T-cell (primary cell): ENCODE data around the gene EHD4. TPM values are rescaled to one million over a fixed set of nuclear protein-coding genes. Genes with fewer than 3 reads are reported as not detected.

Experiments
- ATAC-seq, 4 experiments: fragments of 200-7000 bp in 3 of 4; fragments of 150-1000 bp in 1 of 4; cut with Tn5 transposase; replicated peaks in 1 of 4; 1 replicate in 3 of 4; 2 replicates in 1 of 4; pipeline ENCODE4 v1.10.0; 2021; ENCODE audit warnings: moderate library complexity in 3 of 4, mild to moderate bottlenecking in 2 of 4, moderate number of reproducible peaks in 1 of 4
- CTCF ChIA-PET, 2 donors: fragments of 300-600 bp; sonication (Branson Sonifier 250); formaldehyde crosslinking; loops; one replicate each; lab custom pipeline; 2022; ENCODE audit warnings: antibody characterized with exemption in 2 of 2; lab: Charles Lee
- POLR2A ChIA-PET, 2 donors: fragments of 300-600 bp; sonication (Branson Sonifier 250); formaldehyde crosslinking; loops; one replicate each; lab custom pipeline; 2022; ENCODE audit warnings: antibody characterized with exemption in 2 of 2; lab: Charles Lee
- DNase-seq, 35 experiments: peaks; one replicate each; pipeline versions ENCODE4 v3.0.0 to v3.0.0-alpha.2; 2013 to 2023
- H3K27ac ChIP-seq: one replicate; pipeline ENCODE4 v1.5.1; 2013; ENCODE audit warnings: low read length
- H3K27me3 ChIP-seq, 2 experiments: replicated peaks in 1 of 2; 1 replicate in 1 of 2; 2 replicates in 1 of 2; pipeline versions ENCODE4 v1.6.1 to v1.7.0; 2013; ENCODE audit warnings: low read length in 1 of 2, mixed read lengths in 1 of 2; ENCODE audit not compliant: control insufficient read depth in 2 of 2, insufficient read depth in 2 of 2; ENCODE audit errors: extremely low read depth in 1 of 2
- H3K36me3 ChIP-seq, 2 donors: 1 replicate in 1 of 2; 2 replicates in 1 of 2; pipeline versions ENCODE4 v1.6.1 to v1.7.0; 2013; ENCODE audit warnings: low read length in 1 of 2; ENCODE audit not compliant: control insufficient read depth in 2 of 2, insufficient read depth in 1 of 2; ENCODE audit errors: extremely low read depth in 1 of 2
- H3K4me1 ChIP-seq, 2 experiments: 1 replicate in 1 of 2; 2 replicates in 1 of 2; pipeline versions ENCODE4 v1.6.1 to v1.7.0; 2013; ENCODE audit warnings: low read length in 2 of 2, mixed read lengths in 1 of 2; ENCODE audit not compliant: insufficient read depth in 2 of 2, control insufficient read depth in 1 of 2; ENCODE audit errors: extremely low read depth in 1 of 2
- H3K4me3 ChIP-seq, 2 donors: 1 replicate in 1 of 2; 2 replicates in 1 of 2; pipeline versions ENCODE4 v1.5.1 to v1.7.0; 2013; ENCODE audit warnings: mild to moderate bottlenecking in 2 of 2, low read length in 1 of 2, moderate library complexity in 1 of 2; ENCODE audit not compliant: control insufficient read depth in 1 of 2; ENCODE audit errors: extremely low read depth in 1 of 2
- H3K9me3 ChIP-seq: 2 replicates; pipeline ENCODE4 v1.7.0; 2013
- H3K27ac Mint-ChIP-seq, 2 donors: one replicate each; pipeline ENCODE4 v1.8.0; 2020 to 2021; ENCODE audit warnings: mild to moderate bottlenecking in 2 of 2, mixed read lengths in 2 of 2
- H3K27me3 Mint-ChIP-seq, 2 donors: one replicate each; pipeline ENCODE4 v1.8.0; 2021 to 2022; ENCODE audit warnings: mixed read lengths in 2 of 2
- H3K36me3 Mint-ChIP-seq: one replicate; pipeline ENCODE4 v1.8.0; 2021; ENCODE audit warnings: mixed read lengths
- H3K4me1 Mint-ChIP-seq, 3 donors: one replicate each; pipeline ENCODE4 v1.8.0; 2020 to 2022; ENCODE audit warnings: mixed read lengths in 3 of 3, mild to moderate bottlenecking in 1 of 3
- H3K4me3 Mint-ChIP-seq, 3 donors: one replicate each; pipeline ENCODE4 v1.8.0; 2020 to 2022; ENCODE audit warnings: mild to moderate bottlenecking in 3 of 3, mixed read lengths in 3 of 3, moderate library complexity in 3 of 3
- H3K9me3 Mint-ChIP-seq, 3 donors: one replicate each; pipeline ENCODE4 v1.8.0; 2020 to 2022; ENCODE audit warnings: mixed read lengths in 3 of 3
- WGBS: methylation state at CpG from one replicate; pipeline ENCODE4 v1.1.5; 2013; ENCODE audit warnings: missing lambda C conversion rate; ENCODE audit not compliant: insufficient coverage; 5-methylcytosine and 5-hydroxymethylcytosine counted together
- total RNA-seq, 35 experiments: library from RNA in 6 of 35; stranded (reverse) in 6 of 35; fragments of 120-200 nt in 1 of 35; gene quantifications; one replicate each; pipeline versions ENCODE4 v1.2.1 to v1.2.4 and lab custom pipeline; 2013 to 2026

EHD4 gene
- total RNA-seq, 5 donors from 2014 or later (not counting 1 experiment from before 2014, with no cell fraction given) = 11.7 to 46.8 (median 16.8) TPM

DNA sequence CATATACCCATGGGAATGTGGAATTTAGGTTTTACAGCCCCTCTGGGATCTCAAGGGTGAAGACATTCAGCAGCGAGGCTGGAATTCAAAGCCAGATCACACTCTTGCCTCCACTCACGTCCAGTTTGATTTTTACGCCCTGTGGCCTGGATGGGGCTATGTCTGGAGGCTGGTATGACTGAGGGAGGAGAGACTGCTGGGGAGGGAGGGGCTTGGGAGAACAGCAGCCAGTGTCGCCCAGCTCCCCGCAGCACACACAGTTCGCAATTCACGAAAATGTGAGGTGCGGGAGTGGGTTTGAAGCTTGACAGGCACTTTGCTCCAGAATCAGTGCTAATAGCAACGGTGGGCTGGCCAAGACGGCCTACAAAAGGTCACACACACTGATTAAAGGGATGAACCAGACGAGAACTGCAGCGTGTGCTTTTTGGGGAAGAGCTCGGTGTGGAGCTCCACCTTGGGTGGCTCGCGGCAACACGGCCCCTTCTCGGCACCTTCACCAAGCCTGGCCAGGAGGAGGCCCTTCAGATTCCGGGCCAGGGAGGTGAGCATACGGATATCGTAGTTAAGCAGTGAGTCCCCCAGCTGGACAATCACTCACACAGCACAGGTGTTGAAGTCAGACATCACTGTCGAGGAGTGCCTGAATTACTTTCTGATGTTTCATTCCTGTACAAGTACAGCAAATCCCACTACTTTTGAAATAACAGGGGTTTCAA, 16.4 kb downstream of the EHD4 start:
- ChIA-PET POLR2A (no interaction called here), CTCF (no interaction called here)
- Histone ChIP-seq H3K27ac (no peak overlapping the region), H3K36me3 (peaks cover 0 to 27% of the 10 kb centered on the region in 2 donors), H3K27me3 (no peaks in the 10 kb centered on the region), H3K4me1 (peaks cover 0 to 9% of the 10 kb centered on the region in 2 experiments), H3K9me3 (no peaks in the 10 kb centered on the region), H3K4me3 (no peak overlapping the region)
- ATAC-seq (no peak), DNase-seq (no peak)
- no peak overlapping the region for H3K27ac Mint-ChIP-seq
- peaks cover 23% of the 10 kb centered on the region for H3K36me3 Mint-ChIP-seq
- no peaks in the 10 kb centered on the region for H3K9me3 Mint-ChIP-seq
- H3K4me3 Mint-ChIP-seq = no peak overlapping the region
- no peaks in the 10 kb centered on the region for H3K27me3 Mint-ChIP-seq
- 97% methylated on average over 16 of the region's 21 CpGs for WGBS
- H3K4me1 Mint-ChIP-seq = peaks cover 8 to 15% (median 14%) of the 10 kb centered on the region in 3 donors

GRCh38 chr15:41955100-41955499, 17.3 kb downstream of the EHD4 start:
- H3K9me3 ChIP-seq = no peaks in the 10 kb centered on the region
- H3K4me1 ChIP-seq = peaks cover 0 to 9% of the 10 kb centered on the region in 2 experiments
- H3K27ac Mint-ChIP-seq = no peak overlapping the region
- H3K27me3 Mint-ChIP-seq = no peaks in the 10 kb centered on the region
- H3K4me3 ChIP-seq = no peak overlapping the region
- no peak overlapping the region for H3K4me3 Mint-ChIP-seq
- ATAC-seq = no peak
- H3K27ac ChIP-seq = no peak overlapping the region
- no peak for DNase-seq
- ChIA-PET CTCF (interaction anchor here in 1 of 2 donors (0.6 kb wide), 1 partner anchor 21 kb away, joined by 3 read pairs; no protein-coding TSS in a partner anchor), POLR2A (no interaction called here)
- peaks cover 31% of the 10 kb centered on the region for H3K36me3 Mint-ChIP-seq
- peaks cover 6 to 14% (median 12%) of the 10 kb centered on the region in 3 donors for H3K4me1 Mint-ChIP-seq
- H3K9me3 Mint-ChIP-seq = no peaks in the 10 kb centered on the region
- 100% methylated on average over 6 of the region's 7 CpGs for WGBS
- no peaks in the 10 kb centered on the region for H3K27me3 ChIP-seq
- H3K36me3 ChIP-seq = peaks cover 2 to 32% of the 10 kb centered on the region in 2 donors

- Mint-ChIP-seq H3K9me3 (no peaks in the 10 kb centered on the region), H3K4me1 (peaks cover 6 to 14% (median 12%) of the 10 kb centered on the region in 3 donors), H3K27ac (no peak overlapping the region), H3K4me3 (no peak overlapping the region), H3K36me3 (peaks cover 28% of the 10 kb centered on the region), H3K27me3 (no peaks in the 10 kb centered on the region)
- H3K9me3 ChIP-seq = no peaks in the 10 kb centered on the region
- ChIA-PET POLR2A (interaction anchor here in 1 of 2 donors (0.7 kb wide), 1 partner anchor 17 kb away, joined by 4 read pairs; no protein-coding TSS in a partner anchor), CTCF (no interaction called here)
- H3K4me1 ChIP-seq = peaks cover 0 to 9% of the 10 kb centered on the region in 2 experiments
- no peak for DNase-seq
- peaks cover 2 to 32% of the 10 kb centered on the region in 2 donors for H3K36me3 ChIP-seq
- H3K27me3 ChIP-seq = no peaks in the 10 kb centered on the region
- 97% methylated on average over 5 of the region's 6 CpGs for WGBS
- H3K27ac ChIP-seq = no peak overlapping the region
- ATAC-seq = no peak
- H3K4me3 ChIP-seq = no peak overlapping the region
These were observed 18.3 kb downstream of the EHD4 start for GRCh38 chr15:41954036-41954435.

GRCh38 chr15:41952013-41952563, 20.3 kb downstream of the EHD4 start:
- ATAC-seq = no peak
- H3K9me3 ChIP-seq = no peaks in the 10 kb centered on the region
- CTCF ChIA-PET = no interaction called here
- H3K27me3 Mint-ChIP-seq = no peaks in the 10 kb centered on the region
- no peak for DNase-seq
- H3K27ac ChIP-seq = no peak overlapping the region
- no peaks in the 10 kb centered on the region for H3K27me3 ChIP-seq
- POLR2A ChIA-PET = no interaction called here
- peaks cover 0 to 2% of the 10 kb centered on the region in 2 experiments for H3K4me1 ChIP-seq
- peaks cover 3 to 5% (median 3%) of the 10 kb centered on the region in 3 donors for H3K4me1 Mint-ChIP-seq
- no peaks in the 10 kb centered on the region for H3K9me3 Mint-ChIP-seq
- H3K36me3 Mint-ChIP-seq = peaks cover 28% of the 10 kb centered on the region
- H3K36me3 ChIP-seq = peaks cover 2 to 32% of the 10 kb centered on the region in 2 donors
- no peak overlapping the region for H3K4me3 ChIP-seq
- no peak overlapping the region for H3K4me3 Mint-ChIP-seq
- H3K27ac Mint-ChIP-seq = no peak overlapping the region
- 96% methylated on average over 9 of the region's 12 CpGs for WGBS

DNA sequence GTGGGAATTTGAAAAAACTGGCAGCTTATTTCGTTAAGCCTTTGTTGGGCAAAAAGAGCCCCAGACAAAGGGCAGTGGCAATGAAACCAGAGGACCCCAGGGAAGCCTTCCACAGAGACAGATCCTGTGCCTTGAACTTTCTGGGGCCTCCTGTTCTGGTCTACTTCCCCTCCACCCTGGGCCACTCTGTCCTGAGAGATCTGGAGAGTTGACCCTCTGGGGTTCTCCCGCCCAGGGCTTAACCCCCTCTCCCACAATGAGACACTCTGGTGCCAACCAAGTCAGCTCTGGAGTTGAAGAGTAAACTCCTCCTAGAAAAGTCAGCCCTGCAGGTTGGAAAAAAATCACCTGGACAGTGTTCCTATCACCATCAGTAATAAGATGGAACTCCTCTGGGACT, 20.8 kb downstream of the EHD4 start:
- Mint-ChIP-seq H3K9me3 (no peaks in the 10 kb centered on the region), H3K4me1 (peaks cover 0 to 3% (median under 1%) of the 10 kb centered on the region in 3 donors), H3K27ac (peak overlapping the region in 1 of 2 donors; percentile 6), H3K36me3 (peaks cover 28% of the 10 kb centered on the region), H3K27me3 (no peaks in the 10 kb centered on the region), H3K4me3 (no peak overlapping the region)
- H3K4me3 ChIP-seq = no peak overlapping the region
- ATAC-seq (no peak), DNase-seq (no peak)
- WGBS = 100% methylated on average over 1 of the region's 2 CpGs
- H3K4me1 ChIP-seq = no peaks in the 10 kb centered on the region
- POLR2A ChIA-PET = no interaction called here
- H3K9me3 ChIP-seq = no peaks in the 10 kb centered on the region
- no peaks in the 10 kb centered on the region for H3K27me3 ChIP-seq
- CTCF ChIA-PET = no interaction called here
- H3K27ac ChIP-seq = no peak overlapping the region
- peaks cover 2 to 32% of the 10 kb centered on the region in 2 donors for H3K36me3 ChIP-seq

GRCh38 chr15:41950489-41950888, 21.9 kb downstream of the EHD4 start:
- no peak overlapping the region for H3K27ac ChIP-seq

More at GRCh38 chr15:41950489-41950888, 21.9 kb downstream of the EHD4 start:
- no CpG with 5 or more reads among the region's 5 CpGs for WGBS
- Histone ChIP-seq H3K27me3 (no peaks in the 10 kb centered on the region), H3K4me1 (no peaks in the 10 kb centered on the region), H3K36me3 (peaks cover 2 to 29% of the 10 kb centered on the region in 2 donors), H3K4me3 (no peak overlapping the region), H3K9me3 (no peaks in the 10 kb centered on the region)
- H3K4me3 Mint-ChIP-seq = no peak overlapping the region
- ChIA-PET POLR2A (interaction anchor here in 1 of 2 donors (1.0 kb wide), 1 partner anchor 11 kb away, joined by 3 read pairs; no protein-coding TSS in a partner anchor), CTCF (no interaction called here)
- H3K4me1 Mint-ChIP-seq = peaks cover 0 to 3% (median 0%) of the 10 kb centered on the region in 3 donors
- H3K27ac Mint-ChIP-seq = no peak overlapping the region
- H3K36me3 Mint-ChIP-seq = peaks cover 28% of the 10 kb centered on the region
- ATAC-seq (no peak), DNase-seq (no peak)
- H3K27me3 Mint-ChIP-seq = no peaks in the 10 kb centered on the region
- no peaks in the 10 kb centered on the region for H3K9me3 Mint-ChIP-seq
